HUES6 (cell line): ENCODE results near the gene RPTOR.

Experiments
- H3K27ac ChIP-seq: 2 replicates; pipeline ENCODE4 v1.7.0; 2013; ENCODE audit warnings: low read depth, mild to moderate bottlenecking, low read length, inconsistent platforms
- H3K27me3 ChIP-seq: 2 replicates; pipeline ENCODE4 v1.6.1; 2013; ENCODE audit warnings: low read length; ENCODE audit not compliant: control insufficient read depth, insufficient read depth
- H3K36me3 ChIP-seq: 2 replicates; pipeline ENCODE4 v1.6.1; 2013; ENCODE audit warnings: low read length; ENCODE audit not compliant: control insufficient read depth, insufficient read depth
- H3K4me1 ChIP-seq: 2 replicates; pipeline ENCODE4 v1.6.1; 2013; ENCODE audit warnings: low read length; ENCODE audit not compliant: control insufficient read depth, insufficient read depth
- H3K4me3 ChIP-seq: 2 replicates; pipeline ENCODE4 v1.5.1; 2013; ENCODE audit warnings: low read depth, low read length
- H3K9ac ChIP-seq: one replicate; pipeline ENCODE4 v1.6.1; 2013; ENCODE audit warnings: mild to moderate bottlenecking, low read length
- H3K9me3 ChIP-seq: 2 replicates; pipeline ENCODE4 v1.6.1; 2013; ENCODE audit warnings: low read depth, low read length; ENCODE audit not compliant: control insufficient read depth, insufficient read depth

The RPTOR gene

DNA sequence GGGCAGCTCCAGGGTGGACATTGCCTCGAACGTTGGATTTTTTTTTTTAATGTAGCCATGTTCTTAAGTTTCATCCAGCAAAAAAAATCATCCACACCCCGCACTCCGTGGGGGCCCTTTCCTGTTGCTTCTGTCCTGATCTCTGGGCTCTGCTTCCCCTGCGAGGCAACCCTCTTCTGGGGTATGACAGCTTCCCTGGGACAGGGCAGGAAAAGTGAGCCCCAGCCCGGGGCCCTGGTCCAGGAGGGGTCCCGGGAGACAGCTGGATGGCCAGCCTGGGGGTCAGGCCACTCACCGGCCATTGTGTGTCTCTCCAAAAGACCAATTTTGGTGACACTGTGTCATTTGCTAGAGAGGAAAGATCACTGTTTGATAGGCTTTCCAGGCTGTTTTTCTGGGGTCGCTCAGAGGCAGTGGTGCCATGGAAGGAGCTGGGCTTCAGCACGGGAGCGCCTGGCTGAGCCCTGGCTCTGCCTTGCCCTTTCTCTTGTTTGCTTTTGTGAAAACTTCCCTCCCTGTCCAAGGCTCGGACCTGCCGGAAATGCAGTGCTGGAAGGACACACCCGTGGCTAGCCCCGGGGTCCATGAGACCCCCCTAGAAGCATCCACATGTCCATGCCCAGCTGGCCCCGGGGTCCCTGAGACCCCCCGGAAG lies 406.0 kb downstream of the RPTOR start:
- Histone ChIP-seq H3K9ac (no peak overlapping the region), H3K36me3 (peaks cover 35% of the 10 kb centered on the region), H3K4me3 (no peak overlapping the region), H3K27ac (no peak overlapping the region), H3K27me3 (no peaks in the 10 kb centered on the region), H3K9me3 (no peaks in the 10 kb centered on the region), H3K4me1 (no peaks in the 10 kb centered on the region)

DNA sequence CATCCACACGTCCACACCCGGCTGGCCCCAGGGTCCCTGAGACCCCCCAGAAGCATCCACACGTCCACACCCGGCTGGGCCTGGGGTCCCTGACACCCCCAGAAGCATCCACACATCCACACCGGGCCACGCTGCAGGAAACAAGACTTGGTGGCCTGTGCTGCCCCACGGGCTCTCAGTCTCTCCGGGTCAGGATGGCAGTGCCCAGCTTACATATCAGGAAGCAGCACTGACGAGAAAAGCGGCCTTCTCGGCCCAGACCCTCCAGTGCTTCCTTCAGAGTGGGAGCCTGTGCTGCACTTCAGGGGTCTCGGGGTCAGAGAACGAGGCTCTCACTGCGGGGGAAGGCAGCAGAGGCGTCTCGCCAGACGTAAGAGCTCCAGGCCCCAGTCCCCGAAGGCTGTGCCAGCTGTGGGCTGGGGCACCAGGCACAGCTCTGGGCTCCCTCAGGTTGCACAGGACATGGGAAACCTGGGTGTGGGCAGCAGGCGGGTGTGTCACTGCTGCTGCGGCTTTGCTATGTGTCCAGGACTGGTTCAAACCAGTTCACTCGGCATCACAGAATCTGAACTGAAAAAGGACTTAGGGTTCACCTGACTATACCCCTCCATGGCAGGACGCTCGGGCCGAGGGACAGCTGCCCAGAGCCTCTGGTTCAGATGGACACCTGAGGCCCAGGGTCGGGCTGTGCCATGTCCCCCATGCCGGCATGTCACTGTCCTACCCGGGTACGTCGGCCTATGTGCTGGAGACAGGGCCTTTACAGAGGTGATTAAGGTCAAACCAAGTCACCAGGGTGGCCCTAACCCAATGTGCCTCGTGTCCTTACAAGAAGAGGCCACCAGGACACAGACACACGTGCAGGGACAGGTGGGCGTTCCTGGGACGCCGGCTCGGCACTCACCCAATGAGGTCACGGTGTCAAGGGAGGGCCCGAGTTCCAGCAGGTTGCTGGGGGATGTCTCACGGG lies 406.8 kb downstream of the RPTOR start:
- H3K4me3 ChIP-seq: no peak overlapping the region
- H3K9ac ChIP-seq: peak overlapping the region; percentile 11
- no peaks in the 10 kb centered on the region for H3K27me3 ChIP-seq
- H3K36me3 ChIP-seq: peaks cover 27% of the 10 kb centered on the region
- H3K9me3 ChIP-seq: no peaks in the 10 kb centered on the region
- H3K27ac ChIP-seq: no peak overlapping the region
- no peaks in the 10 kb centered on the region for H3K4me1 ChIP-seq

DNA sequence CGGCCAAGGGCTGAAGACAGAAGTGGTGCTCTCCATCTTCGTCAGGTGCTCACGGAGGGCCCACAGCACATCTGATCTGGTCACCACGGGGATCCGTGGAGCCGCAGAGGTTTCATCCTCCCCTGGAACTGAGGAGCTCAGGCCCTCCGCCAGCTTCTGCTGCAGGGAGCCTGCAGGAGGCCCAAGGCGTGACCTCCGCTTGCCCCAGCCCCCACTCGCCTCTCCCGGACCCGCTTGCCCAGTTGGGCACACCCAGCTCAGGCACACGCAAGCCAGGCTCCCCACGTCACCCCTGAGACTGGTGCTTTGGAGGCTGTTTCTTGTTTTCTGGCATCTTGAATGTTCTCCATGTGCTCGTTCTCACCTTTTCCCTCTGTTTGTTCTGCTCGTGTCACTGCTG lies 407.7 kb downstream of the RPTOR start:
- Histone ChIP-seq H3K27me3 (no peaks in the 10 kb centered on the region), H3K4me1 (no peaks in the 10 kb centered on the region), H3K4me3 (no peak overlapping the region), H3K27ac (no peak overlapping the region), H3K9ac (no peak overlapping the region), H3K9me3 (no peaks in the 10 kb centered on the region), H3K36me3 (peaks cover 19% of the 10 kb centered on the region; the same call in 1 of the 2 replicates)

DNA sequence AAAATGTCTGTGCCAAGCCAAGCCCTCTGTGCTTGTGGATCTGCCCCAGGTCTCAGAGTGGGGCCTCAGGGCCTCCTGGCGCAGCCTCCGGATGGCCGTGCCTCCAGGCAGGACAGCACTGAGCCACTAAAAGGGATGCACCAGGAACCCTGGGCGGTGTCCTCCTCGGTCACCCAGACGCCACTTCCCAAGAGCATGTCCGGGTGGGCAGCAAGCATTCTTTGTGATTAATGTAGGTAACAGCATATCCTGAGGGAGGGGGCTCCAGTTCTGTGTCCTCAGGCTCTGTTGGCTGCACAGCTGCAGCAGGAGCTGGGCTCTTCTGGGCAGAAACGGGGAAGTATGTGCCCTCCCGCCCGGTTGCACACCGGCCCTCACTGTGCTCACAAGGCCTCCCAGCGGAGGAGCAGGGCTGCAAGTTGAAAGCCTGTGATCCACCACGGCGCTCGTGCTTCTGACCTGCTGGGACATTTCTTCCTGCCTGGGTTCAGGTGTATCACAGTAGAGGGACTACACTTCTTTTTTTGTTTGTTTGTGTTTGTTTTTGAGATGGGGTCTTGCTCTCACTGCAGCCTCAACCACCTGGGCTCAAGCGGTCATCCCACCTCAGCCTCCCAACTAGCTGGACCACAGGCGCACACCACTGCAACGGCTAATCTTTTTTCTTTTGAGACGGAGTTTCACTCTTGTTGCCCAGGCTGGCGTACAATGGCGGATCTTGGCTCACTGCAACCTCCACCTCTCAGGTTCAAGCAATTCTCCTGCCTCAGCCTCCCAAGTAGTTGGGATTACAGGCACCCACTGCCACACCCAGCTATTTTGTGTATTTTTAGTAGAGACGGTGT lies 409.1 kb downstream of the RPTOR start:
- Histone ChIP-seq H3K4me1 (no peaks in the 10 kb centered on the region), H3K9me3 (no peaks in the 10 kb centered on the region), H3K4me3 (no peak overlapping the region), H3K36me3 (peaks cover 14% of the 10 kb centered on the region; the same call in 1 of the 2 replicates), H3K27me3 (no peaks in the 10 kb centered on the region), H3K27ac (no peak overlapping the region), H3K9ac (no peak overlapping the region)

DNA sequence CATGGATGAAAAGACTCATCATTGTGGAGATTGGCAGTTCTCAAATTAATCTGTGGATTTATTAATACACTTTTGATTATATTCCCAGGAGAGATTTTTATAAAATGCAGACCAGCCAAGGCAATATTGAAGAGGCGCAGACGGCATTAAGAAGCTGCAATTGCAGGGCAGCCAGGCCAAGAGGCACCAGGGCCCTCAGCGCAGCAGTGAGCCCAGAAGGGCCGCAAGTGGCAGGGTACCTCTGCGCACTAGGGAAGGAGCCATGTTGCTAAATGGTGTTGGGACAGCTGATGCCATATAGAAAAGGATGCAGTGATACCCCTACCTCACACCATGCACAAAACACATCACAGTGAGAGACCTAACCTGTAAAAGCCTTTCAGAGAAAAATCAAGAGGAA lies 410.4 kb downstream of the RPTOR start:
- Histone ChIP-seq H3K4me1 (no peaks in the 10 kb centered on the region), H3K27ac (no peak overlapping the region), H3K27me3 (no peaks in the 10 kb centered on the region), H3K9me3 (no peaks in the 10 kb centered on the region), H3K36me3 (peaks cover 12% of the 10 kb centered on the region; the same call in 1 of the 2 replicates), H3K4me3 (no peak overlapping the region), H3K9ac (no peak overlapping the region)

DNA sequence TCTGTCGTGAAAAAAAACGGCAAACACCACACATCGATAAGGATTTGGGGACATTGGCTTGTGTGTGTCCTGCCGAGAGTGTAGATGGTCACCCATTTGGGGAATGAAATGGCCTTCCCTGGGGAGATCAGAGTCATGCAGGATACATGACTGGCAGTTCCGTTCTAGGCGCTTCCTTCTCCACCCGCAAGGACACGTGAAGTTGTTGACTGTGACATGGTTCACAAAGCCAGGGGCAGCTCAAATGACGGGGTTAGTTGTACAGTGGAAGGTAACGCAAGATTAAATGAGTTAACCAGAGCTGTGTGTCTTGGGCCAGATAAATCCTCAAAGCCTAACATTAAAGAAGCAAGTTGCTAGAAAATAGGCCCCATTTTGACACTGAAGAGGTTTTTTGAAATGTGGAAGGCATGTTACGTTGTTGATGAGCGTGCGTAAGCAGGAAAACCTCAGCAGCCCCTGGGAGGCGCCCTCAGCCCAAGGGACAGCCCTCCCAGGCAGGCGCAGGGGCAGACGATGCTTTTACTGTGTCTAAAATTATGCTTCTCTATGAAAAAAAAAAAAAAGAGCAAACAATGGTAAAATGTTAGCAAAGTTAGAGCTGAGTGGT lies 411.1 kb downstream of the RPTOR start:
- Histone ChIP-seq H3K9me3 (no peaks in the 10 kb centered on the region), H3K27ac (no peak overlapping the region), H3K4me3 (no peak overlapping the region), H3K27me3 (no peaks in the 10 kb centered on the region), H3K36me3 (peaks cover 12% of the 10 kb centered on the region; the same call in 1 of the 2 replicates), H3K9ac (no peak overlapping the region), H3K4me1 (no peaks in the 10 kb centered on the region)

DNA sequence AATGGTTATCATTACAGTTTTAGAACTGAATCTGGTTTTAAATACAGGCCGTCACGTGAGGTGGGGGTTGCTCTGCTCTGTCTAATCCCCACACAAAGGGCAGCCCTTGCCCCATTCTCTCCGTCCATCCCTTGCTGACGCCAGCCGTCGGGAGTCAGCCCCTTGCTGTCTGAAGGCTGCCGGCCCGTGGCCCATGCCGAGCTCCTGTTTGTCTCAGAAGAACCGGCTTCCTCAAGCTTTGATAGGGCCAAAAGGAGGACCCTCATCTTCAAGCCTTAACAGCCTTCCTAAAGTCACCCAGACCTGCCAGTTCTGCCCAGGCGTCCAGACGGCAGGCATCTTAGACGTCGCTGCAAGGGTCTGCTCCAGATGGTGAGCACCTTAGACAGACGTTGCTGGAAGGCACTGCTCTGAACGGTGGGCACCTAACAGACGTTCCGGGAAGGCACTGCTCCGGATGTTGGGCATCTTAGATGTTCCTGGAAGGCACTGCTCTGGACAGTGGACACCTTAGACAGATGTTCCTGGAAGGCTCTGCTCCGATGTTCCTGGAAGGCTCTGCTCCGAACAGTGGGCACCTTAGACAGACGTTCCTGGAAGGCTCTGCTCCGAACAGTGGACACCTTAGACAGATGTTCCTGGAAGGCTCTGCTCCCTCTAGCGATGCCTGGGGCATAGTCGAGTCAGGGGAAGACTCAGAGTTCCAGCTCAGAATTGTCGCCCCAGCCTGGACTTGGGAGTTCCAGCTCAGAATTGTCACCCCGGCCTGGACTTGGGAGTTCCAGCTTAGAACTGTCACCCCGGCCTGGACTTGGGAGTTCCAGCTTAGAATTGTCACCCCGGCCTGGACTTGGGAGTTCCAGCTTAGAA lies 411.9 kb downstream of the RPTOR start:
- Histone ChIP-seq H3K9me3 (no peaks in the 10 kb centered on the region), H3K9ac (no peak overlapping the region), H3K36me3 (peaks cover 6% of the 10 kb centered on the region; the same call in 1 of the 2 replicates), H3K4me3 (no peak overlapping the region), H3K4me1 (no peaks in the 10 kb centered on the region), H3K27ac (no peak overlapping the region), H3K27me3 (no peaks in the 10 kb centered on the region)

DNA sequence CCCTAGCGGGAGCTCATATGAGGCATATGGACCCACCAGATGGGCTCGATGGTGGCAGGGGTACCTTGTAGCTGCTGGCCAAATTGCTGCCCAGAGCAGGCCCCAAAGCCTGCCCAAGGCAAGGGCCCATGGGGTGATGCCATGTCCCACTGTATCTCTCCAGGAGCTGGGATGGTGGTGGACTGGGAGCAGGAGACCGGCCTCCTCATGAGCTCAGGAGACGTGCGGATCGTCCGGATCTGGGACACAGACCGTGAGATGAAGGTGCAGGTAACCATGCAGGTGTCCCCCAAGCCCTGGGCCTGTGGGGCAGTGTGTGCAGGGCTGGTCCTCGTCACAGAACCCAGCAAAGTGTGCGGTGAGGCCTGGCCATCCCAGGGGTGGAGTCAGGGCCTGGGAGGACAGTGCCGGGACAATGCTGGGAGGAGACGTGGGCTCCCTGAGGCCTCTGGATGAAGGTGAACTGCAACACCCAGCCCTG lies 412.9 kb downstream of the RPTOR start:
- no peaks in the 10 kb centered on the region for H3K4me1 ChIP-seq
- no peak overlapping the region for H3K9ac ChIP-seq
- H3K27ac ChIP-seq: no peak overlapping the region
- H3K4me3 ChIP-seq: no peak overlapping the region
- H3K36me3 ChIP-seq: no peaks in the 10 kb centered on the region; the same call in 1 of the 2 replicates
- H3K27me3 ChIP-seq: no peaks in the 10 kb centered on the region
- no peaks in the 10 kb centered on the region for H3K9me3 ChIP-seq

DNA sequence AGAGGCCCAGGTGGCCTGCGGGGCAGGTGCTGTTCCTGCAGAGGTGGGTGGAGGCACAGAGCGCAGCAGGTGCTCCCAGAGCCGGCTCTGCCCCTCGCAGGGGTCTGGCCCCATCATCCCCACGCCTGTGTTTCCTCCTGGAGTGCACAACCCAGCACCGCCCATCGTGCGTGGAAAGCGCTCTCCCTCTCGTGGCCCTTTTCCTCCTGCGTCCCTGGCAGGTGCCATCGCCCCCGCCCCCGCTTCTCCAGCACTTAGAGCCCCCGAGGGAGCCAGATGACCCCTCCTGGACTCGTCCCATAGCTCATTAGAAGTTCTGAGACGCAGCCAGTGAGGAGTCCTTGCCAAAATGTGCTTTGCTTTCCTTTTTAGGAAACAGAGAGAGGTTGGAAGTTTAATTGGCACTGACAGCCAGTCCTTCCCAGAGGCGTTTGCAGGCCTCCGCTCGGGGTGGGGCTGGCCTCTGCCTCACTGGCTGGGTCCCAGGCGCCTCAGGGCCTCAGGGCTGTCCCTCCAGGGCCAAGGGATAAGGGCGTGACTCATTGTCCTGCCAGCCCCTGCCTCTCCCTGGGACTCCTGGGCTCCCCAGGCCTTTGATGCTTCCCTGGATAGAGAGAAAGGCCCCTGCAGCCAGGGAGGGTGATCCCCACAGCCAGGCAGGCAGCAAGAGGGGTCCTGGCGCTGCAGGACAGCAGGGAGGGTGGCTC lies 414.8 kb downstream of the RPTOR start:
- no peaks in the 10 kb centered on the region for H3K27me3 ChIP-seq
- H3K9ac ChIP-seq: no peak overlapping the region
- H3K36me3 ChIP-seq: no peaks in the 10 kb centered on the region; the same call in 1 of the 2 replicates
- no peak overlapping the region for H3K4me3 ChIP-seq
- no peaks in the 10 kb centered on the region; the same call in 1 of the 2 replicates for H3K4me1 ChIP-seq
- no peak overlapping the region for H3K27ac ChIP-seq
- H3K9me3 ChIP-seq: no peaks in the 10 kb centered on the region
